Hematopoietic multipotent progenitor cell treated with erythropoietin and hydrocortisone succinate and interleukin-3 and kit ligand, for 6 days (in vitro differentiated cells): ENCODE results near the gene SH3TC1.

Experiments
- DNase-seq: peaks from one replicate; pipeline ENCODE4 v3.0.0-alpha.2; 2015

The SH3TC1 gene

DNA sequence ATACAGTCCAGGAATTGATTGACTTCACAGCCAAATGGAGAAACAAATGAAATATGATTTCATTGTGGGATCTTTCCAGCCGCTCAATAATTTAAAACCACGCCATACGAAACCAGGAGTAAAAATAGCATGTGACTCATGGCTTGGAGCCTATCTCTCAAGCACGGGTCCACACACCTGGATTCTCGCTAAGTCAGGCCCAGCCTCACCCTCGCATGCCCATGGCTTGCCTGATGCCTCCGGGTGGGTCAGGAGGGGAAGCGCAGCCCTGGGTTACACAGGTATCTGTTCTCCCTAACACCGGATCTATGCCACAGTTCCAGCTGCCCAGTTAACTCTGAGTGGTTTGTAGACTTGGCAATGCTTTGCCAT lies 34.9 kb upstream of the SH3TC1 start:
- no peak for DNase-seq

GRCh38 chr4:8164687-8165086 lies 34.4 kb upstream of the SH3TC1 start:
- no peak for DNase-seq

DNA sequence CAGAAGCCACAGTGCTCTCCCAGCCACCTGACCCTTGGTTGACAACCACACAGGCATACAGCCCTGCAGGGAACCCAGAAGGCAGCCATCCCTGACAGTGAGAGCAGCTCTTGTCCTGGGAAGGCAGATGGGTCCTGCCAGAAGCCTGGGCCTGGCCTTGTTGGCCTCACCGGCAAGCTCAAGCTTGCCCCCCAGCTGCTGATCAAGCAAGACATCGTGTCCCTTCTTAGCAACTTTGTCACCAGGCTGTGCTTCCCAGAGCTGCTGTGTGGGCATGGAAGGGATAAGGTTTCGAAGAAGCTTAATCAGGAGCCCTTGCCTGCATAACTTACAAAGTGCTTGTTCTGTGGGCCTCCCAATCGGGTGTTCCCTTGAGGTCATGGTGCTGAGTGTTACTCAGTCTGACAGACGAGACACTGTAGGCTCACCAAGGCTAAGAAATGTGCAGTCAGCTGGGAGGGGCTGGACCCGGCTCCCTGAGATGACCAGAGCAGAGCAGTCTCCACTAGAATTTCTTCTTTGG lies 33.7 kb upstream of the SH3TC1 start:
- no peak for DNase-seq

GRCh38 chr4:8167291-8167690 lies 31.8 kb upstream of the SH3TC1 start:
- no peak for DNase-seq

- no peak for DNase-seq
Observed at GRCh38 chr4:8167815-8168214, 31.3 kb upstream of the SH3TC1 start.

DNA sequence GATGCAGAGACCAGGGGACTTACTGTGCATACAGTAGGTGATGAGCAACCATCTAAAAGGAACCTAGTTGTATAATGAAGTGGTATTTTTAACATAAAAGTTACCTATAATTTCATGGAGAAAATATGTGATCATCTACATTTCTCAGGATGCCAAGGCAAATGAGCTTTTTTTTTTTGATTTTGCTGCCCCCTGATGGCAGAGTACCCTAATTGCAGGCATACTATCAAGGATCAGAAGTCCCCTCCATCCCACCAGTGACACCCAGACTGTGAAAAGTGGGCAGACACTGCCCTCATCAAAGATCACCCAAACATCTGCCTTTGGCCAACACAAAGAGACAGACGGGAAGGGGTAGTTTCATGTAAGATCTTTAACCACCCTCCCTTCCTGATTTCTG lies 30.9 kb upstream of the SH3TC1 start:
- no peak for DNase-seq

DNA sequence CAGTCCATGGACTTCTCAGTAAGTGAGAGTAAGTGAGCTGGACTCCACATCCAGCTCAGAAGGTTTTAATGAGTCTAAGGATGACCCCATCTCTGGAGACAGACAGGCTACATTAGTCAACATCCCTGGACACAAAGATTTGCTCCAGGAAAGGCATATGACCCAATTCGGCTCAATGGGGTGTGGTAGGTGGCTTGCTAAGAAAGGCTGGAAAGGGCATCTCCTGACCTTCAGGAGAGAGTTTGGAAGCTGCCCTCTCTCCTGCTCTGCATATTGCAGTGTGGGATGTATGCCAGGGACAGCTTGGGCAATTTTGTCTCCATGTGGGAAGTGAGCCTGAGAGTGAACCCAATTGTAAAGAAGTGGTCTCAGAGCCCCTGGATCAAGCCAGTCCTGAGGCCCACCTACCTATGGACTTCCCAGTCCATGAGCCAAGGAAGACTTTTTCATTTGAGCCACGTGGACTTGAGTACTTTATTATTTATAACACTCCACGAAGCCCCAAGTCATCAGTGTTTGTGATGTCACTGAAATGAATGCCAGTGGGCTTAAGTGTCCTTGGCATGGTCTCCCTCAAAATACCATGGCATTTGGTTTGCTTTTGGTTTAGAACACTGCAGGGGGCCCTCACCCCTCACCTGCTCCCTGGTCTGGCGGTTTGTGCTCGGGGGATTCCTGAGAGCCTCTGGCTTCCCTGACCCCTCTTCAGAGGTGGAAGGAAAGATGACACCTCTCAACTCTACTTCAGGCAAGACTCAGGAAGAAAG lies 30.1 kb upstream of the SH3TC1 start:
- no peak for DNase-seq

GRCh38 chr4:8169763-8170162 lies 29.3 kb upstream of the SH3TC1 start:
- DNase-seq = no peak

DNA sequence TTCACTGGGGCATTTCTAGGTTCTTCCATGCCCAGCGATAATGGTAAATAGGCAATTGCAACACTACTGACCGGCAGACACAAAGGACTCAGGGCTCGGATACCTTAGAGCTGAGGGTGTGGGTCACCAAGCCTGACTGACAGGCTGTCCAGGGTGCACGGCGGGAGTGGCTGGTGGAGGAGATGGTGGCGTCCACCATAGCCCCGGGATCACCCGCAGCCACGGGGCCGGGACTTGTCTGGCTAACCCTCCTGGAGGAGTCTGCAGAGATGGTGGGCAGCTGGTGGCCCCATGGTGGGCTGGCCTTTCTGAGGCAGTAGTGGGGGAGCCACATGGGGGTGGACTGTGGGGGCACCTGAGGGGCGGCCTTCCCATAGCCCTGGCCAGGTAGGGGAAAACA lies 28.7 kb upstream of the SH3TC1 start:
- no peak for DNase-seq

GRCh38 chr4:8171266-8171665 lies 27.8 kb upstream of the SH3TC1 start:
- no peak for DNase-seq

DNA sequence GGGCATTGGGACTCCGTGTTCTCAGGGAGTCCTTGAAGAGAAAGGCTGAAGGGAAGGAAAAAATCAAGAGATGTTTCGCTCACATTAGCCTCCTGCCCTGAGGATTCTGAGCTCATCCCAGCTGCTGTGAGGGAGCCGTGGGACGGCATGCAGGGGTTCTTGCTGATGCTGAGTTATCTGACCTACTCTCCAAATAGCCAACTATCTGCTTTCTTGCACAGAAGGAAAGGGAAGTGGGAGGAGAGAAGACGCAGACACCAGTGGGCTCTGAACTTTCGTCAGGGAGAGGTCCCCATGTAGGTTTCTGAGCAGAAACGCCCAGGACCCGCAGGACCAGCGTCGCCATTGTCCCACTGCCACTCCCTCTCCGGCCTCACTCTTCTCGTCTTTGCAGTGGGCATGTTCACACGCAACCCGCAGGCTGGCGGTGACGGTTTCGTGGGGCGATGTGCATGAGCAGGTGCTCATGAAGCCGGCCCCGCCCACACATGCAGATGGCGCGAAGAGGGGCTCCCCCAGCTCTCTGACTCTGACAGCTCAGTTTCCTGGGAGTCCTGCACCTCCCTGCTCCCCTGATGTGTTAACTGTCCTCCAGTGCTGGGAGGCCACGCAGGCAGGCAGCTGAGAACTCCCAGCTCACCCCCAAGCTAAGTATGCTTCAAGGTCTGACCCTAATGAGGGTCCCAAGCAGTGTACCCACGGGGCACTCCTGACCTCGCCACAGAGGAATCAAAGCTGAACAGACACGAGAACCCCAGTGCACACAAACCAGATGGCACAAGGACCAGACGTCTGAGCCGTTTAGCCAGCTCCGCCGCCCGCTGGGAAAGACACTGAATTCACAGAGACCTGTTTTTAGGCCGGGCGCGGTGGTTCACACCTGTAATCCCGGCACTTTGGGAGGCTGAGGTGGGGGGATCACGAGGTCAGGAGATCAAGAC lies 26.8 kb upstream of the SH3TC1 start:
- DNase-seq = no peak

GRCh38 chr4:8173492-8174242 lies 25.4 kb upstream of the SH3TC1 start:
- no peak for DNase-seq

GRCh38 chr4:8174970-8175369 lies 24.1 kb upstream of the SH3TC1 start:
- DNase-seq = no peak

DNA sequence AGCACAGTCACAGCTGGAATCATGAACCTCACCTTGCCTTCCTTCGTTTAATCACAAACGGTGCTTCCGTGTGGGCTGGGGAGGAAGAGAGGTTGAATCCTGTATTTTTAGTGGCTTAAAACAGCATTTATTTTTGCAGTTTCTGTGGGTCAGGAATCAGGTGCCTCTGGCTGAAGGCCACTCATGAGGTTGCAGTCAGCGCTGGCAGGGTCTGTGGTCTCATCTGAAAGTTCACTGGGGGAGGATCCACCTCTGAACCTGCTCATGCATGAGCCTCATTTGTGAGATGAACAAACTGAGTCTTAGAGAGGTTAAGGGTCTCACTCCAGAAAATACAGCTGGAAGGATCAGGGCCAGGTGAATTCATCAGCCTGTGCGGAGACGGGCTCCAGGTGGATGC lies 23.4 kb upstream of the SH3TC1 start:
- no peak for DNase-seq

DNA sequence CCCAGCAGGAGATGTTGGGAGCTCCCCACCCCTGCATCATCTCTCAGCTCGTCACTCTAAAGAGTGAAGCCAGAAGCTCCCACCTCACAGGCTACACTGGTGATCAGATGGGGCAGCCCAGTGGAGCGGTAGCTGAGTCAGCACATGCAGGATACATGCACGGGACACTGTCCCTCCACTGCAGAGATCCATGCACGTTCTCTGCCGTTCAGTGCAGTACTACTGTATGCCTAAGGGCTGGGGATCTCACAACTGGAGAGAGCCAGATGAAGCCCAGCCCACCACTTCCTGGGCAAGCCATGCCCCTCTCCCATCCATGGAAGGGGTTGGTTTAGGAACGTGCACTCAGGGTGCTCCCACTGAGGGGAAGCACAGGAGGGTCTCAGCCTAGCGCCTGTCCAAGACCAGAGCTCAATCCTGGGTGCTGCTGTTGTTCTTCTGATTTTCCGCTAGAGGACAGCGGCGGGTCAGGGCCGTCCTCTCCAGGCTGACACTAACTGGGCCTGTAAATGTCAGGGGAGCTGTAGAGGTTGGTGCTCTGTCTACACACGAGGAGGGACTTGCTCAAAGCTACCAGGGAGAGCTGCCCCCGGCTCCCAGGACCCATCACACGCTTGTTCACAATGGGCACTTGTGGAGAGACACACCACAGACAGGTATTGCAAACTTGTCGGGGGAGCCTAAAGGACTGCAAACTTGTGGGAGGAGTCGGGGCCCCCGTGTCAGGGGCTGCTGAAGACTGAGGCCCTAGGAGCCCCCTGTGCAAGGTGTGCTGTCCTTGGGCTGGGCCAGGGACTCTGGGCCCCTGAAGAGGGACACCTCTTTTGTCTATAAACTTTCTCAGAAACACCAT lies 22.3 kb upstream of the SH3TC1 start:
- peak; percentile 74 for DNase-seq

- no peak for DNase-seq
Observed at GRCh38 chr4:8177552-8177951, 21.5 kb upstream of the SH3TC1 start.

- no peak for DNase-seq
Observed at GRCh38 chr4:8177956-8178355, 21.1 kb upstream of the SH3TC1 start.

- no peak for DNase-seq
Observed at GRCh38 chr4:8179074-8179473, 20.0 kb upstream of the SH3TC1 start.

- DNase-seq = no peak
Observed at GRCh38 chr4:8179771-8180170, 19.3 kb upstream of the SH3TC1 start.

DNA sequence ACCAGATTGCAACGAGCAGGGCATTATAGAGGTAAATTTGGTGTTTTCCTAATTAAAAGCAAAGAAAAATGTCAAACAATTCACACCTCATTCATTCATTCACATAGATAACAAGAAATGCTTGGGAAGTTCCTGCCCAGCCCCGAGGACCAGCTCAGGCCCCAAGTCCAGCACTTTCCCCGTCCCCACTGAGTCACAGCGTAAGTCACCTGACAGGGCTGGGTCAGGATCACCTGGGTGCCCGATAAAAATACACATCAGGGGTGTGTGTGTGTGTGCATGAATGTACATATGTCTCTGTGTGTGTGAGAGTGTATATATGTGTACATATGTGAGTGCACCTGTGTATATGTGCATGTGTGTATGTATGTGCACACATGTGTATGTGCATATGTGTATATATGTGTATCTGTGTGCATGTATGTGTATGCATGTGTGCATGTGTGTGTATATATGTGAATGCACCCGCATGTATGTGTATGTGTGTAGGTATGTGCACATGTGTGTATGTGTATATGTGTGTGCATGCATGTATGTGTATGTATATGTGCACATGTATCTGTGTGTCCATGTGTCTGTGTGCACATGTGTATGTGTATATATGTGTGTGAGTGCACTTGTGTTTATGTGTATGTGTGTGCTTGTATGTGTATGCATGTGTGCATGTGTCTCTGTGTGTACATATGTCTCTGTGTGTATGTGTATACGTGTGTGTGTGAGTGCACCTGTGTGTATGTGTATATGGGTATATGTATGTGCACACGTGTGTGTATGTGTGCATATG lies 18.6 kb upstream of the SH3TC1 start:
- no peak for DNase-seq

DNA sequence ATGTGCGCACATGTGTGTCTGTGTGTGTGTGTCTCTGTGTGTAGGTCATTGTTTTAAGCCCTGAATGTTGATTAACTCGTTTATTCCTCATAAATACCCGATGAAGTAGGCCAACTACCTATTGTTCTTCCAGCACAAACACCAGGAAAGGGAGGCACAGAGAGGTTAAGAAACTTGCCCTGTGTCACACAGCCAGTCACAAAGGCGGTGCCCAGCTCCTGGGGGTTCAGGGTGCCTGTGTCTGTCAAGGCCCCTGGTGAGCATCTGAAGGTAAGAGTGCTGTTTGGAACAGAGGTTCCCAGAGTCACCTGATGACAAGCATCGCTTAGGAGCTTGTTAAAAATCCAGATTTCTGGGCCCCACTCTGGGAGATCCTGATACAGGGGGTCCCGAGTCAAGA lies 18.0 kb upstream of the SH3TC1 start:
- DNase-seq = no peak
